CD4-positive, CD25-positive, alpha-beta regulatory T cell (primary cell): ENCODE measurements around the gene RCE1. TPM values are rescaled to one million over a fixed set of nuclear protein-coding genes. Genes with fewer than 3 reads are reported as not detected.

ENCODE experiments used
- ATAC-seq, 2 donors: fragments of 150-1000 bp; cut with Tn5 transposase; one replicate each; pipeline ENCODE4 v1.10.0; 2021; ENCODE audit warnings: low read depth in 2 of 2, moderate number of reproducible peaks in 2 of 2, moderate library complexity in 1 of 2
- DNase-seq, 3 donors: peaks; one replicate each; pipeline versions ENCODE4 v3.0.0 to v3.0.0-alpha.2; 2012 to 2022; ENCODE audit warnings: mixed read lengths in 1 of 3
- H3K27ac ChIP-seq: one replicate; pipeline ENCODE4 v1.7.0; 2013; ENCODE audit warnings: mild to moderate bottlenecking, low read length; ENCODE audit not compliant: insufficient read depth, poor library complexity, severe bottlenecking
- H3K27me3 ChIP-seq: one replicate; pipeline ENCODE4 v1.7.0; 2013; ENCODE audit warnings: low read length; ENCODE audit not compliant: control insufficient read depth, insufficient read depth
- H3K36me3 ChIP-seq: one replicate; pipeline ENCODE4 v1.7.0; 2013; ENCODE audit warnings: mild to moderate bottlenecking, low read length, moderate library complexity; ENCODE audit not compliant: control insufficient read depth, insufficient read depth
- H3K4me1 ChIP-seq: 2 replicates; pipeline ENCODE4 v1.7.0; 2013; ENCODE audit warnings: mild to moderate bottlenecking, low read length; ENCODE audit not compliant: insufficient read depth, control insufficient read depth, poor library complexity, severe bottlenecking
- H3K4me3 ChIP-seq: one replicate; pipeline ENCODE4 v1.7.0; 2013; ENCODE audit warnings: low read depth, mild to moderate bottlenecking, low read length, moderate library complexity
- H3K9me3 ChIP-seq, 2 experiments: 1 replicate in 1 of 2; 2 replicates in 1 of 2; pipeline ENCODE4 v1.7.0; 2013; ENCODE audit warnings: low read length in 2 of 2, mild to moderate bottlenecking in 1 of 2, moderate library complexity in 1 of 2; ENCODE audit not compliant: control insufficient read depth in 2 of 2
- H3K27ac Mint-ChIP-seq, 3 donors: one replicate each; pipeline ENCODE4 v1.8.0; 2020 to 2022; ENCODE audit warnings: mild to moderate bottlenecking in 3 of 3, mixed read lengths in 3 of 3, moderate library complexity in 2 of 3
- H3K27me3 Mint-ChIP-seq: one replicate; pipeline ENCODE4 v1.8.0; 2022; ENCODE audit warnings: mild to moderate bottlenecking, mixed read lengths
- H3K36me3 Mint-ChIP-seq: one replicate; pipeline ENCODE4 v1.8.0; 2020; ENCODE audit warnings: mixed read lengths
- H3K4me1 Mint-ChIP-seq, 4 donors: one replicate each; pipeline ENCODE4 v1.8.0; 2020 to 2022; ENCODE audit warnings: mixed read lengths in 4 of 4, mild to moderate bottlenecking in 1 of 4
- H3K4me3 Mint-ChIP-seq, 4 donors: one replicate each; pipeline ENCODE4 v1.8.0; 2020 to 2022; ENCODE audit warnings: mild to moderate bottlenecking in 4 of 4, mixed read lengths in 4 of 4, moderate library complexity in 3 of 4
- H3K9me3 Mint-ChIP-seq, 7 donors: one replicate each; pipeline ENCODE4 v1.8.0; 2020 to 2022; ENCODE audit warnings: mixed read lengths in 7 of 7, mild to moderate bottlenecking in 3 of 7, moderate library complexity in 2 of 7
- polyA plus RNA-seq, 4 donors: library from polyadenylated mRNA; unstranded; fragments of 300-500 nt; fragmentation: Illumina TruSeq; gene quantifications; one replicate each; pipeline ENCODE4 v1.2.3, GENCODE V29; 2021
- total RNA-seq: library from RNA; stranded (reverse); gene quantifications from one replicate; pipeline ENCODE4 v1.2.3, GENCODE V29; 2022

RCE1 gene
- total and polyA plus RNA-seq, 5 donors from 2014 or later, result 20.6 to 45.6 (median 22.2) TPM

DNA sequence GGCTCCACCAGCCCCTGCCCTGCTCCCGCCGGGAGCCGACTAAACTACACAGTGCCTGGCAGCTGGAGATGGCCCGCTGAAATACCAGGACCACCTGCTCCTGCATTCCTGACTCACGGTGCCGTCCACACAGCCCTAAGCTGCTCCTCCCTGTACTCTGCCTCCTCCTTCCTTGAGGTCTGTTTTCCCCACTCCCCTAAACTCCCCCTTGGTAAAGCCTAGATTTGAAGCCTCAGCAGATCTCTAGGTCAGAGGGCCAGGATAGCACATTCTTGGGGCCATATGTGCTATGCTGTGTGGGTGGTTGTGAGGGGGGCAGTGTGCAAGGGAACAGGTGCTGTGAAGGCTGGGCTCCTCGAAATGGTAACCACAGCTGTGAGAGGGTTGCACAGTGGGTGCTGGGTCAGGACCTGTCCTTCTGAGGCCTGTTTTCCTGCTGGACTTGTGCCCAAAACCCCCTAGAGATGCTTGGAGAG lies 23.3 kb downstream of the RCE1 start:
- no peaks in the 10 kb centered on the region for H3K9me3 ChIP-seq
- no peaks in the 10 kb centered on the region for H3K9me3 Mint-ChIP-seq
- no peaks in the 10 kb centered on the region for H3K36me3 Mint-ChIP-seq
- no peaks in the 10 kb centered on the region for H3K36me3 ChIP-seq
- peaks cover 7% of the 10 kb centered on the region for H3K4me1 ChIP-seq
- H3K4me3 ChIP-seq, result no peak overlapping the region
- H3K27me3 ChIP-seq, result no peaks in the 10 kb centered on the region
- peak overlapping the region in 1 of 3 donors; percentile 20 for H3K27ac Mint-ChIP-seq
- H3K27me3 Mint-ChIP-seq, result no peaks in the 10 kb centered on the region
- ATAC-seq (no peak), DNase-seq (no peak)
- H3K4me1 Mint-ChIP-seq, result peaks cover 0 to 13% (median 6%) of the 10 kb centered on the region in 4 donors
- H3K27ac ChIP-seq, result no peak overlapping the region
- H3K4me3 Mint-ChIP-seq, result no peak overlapping the region

DNA sequence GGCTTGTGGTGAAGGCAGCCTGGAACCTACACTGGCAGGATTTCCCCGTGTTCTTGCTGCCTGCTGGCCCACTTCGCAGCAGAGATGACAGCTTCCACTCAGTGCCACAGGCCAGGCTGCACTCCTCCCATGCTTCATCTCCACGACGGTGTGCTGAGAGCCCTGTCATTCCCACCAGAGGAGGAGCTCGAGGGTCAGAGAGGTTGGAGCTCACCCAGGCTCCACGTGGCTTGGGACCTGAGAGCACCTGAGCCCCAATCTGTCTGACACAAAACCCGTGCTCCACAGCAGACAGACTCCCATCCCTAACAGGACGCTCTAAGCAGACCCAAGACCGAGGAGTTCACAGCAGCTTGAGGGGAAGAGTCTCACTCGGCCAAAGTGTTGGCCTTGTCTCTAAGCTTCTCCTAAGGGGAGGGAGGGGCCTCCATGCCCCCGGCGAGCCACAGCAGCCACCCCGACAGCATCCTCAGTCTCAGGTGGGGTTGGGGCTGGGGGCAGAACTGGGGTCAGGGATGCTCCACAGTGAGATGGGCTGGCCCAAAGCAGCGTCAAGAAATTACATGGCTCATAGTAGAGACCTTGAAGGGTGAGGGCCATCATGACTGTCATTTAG lies 24.3 kb downstream of the RCE1 start:
- DNase-seq (no peak), ATAC-seq (no peak)
- peaks cover 7% of the 10 kb centered on the region for H3K4me1 ChIP-seq
- Mint-ChIP-seq H3K9me3 (no peaks in the 10 kb centered on the region), H3K36me3 (no peaks in the 10 kb centered on the region), H3K4me3 (no peak overlapping the region), H3K4me1 (peaks cover 0 to 13% (median 6%) of the 10 kb centered on the region in 4 donors), H3K27ac (peak overlapping the region in 1 of 3 donors; percentile 82), H3K27me3 (no peaks in the 10 kb centered on the region)
- no peak overlapping the region for H3K4me3 ChIP-seq
- no peaks in the 10 kb centered on the region for H3K36me3 ChIP-seq
- H3K27me3 ChIP-seq, result no peaks in the 10 kb centered on the region
- H3K9me3 ChIP-seq, result no peaks in the 10 kb centered on the region
- H3K27ac ChIP-seq, result no peak overlapping the region

DNA sequence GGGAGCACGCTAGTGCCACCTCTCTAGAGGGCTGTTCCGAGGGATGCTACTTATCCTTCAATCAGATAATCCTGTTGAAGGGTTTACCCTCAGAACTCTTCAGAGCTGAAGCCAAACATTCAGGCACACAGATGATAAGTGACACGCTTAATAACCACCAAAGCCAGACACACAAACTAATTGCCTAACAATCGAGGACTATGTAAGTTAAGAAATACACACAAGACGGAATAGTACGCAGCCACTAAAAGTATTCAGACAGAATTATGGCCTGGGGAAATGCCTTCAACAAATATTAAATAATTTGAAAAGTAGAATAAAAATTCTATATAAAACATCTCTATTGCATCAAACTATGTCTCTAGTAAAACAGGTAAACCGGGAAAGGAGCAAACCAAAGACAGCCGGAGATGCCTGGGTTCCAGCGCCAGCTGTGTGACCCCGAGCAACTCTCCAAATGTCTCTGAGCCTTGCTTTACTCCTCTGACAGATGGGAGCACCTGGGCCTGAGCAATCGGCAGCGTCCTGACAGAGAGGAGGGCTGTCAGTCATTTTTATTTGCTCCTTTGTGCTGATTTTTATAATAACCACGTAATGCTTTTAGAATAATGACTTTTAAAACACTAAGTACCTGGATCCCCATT lies 25.0 kb downstream of the RCE1 start:
- DNase-seq, result no peak
- no peak overlapping the region for H3K27ac Mint-ChIP-seq
- H3K9me3 Mint-ChIP-seq, result no peaks in the 10 kb centered on the region
- Histone ChIP-seq H3K9me3 (no peaks in the 10 kb centered on the region), H3K4me1 (peaks cover 7% of the 10 kb centered on the region), H3K36me3 (no peaks in the 10 kb centered on the region), H3K27me3 (no peaks in the 10 kb centered on the region), H3K27ac (no peak overlapping the region), H3K4me3 (no peak overlapping the region)
- ATAC-seq, result no peak
- peaks cover 0 to 13% (median 6%) of the 10 kb centered on the region in 4 donors for H3K4me1 Mint-ChIP-seq
- no peaks in the 10 kb centered on the region for H3K27me3 Mint-ChIP-seq
- H3K4me3 Mint-ChIP-seq, result peak overlapping the region in 1 of 4 donors; percentile 76
- H3K36me3 Mint-ChIP-seq, result no peaks in the 10 kb centered on the region

DNA sequence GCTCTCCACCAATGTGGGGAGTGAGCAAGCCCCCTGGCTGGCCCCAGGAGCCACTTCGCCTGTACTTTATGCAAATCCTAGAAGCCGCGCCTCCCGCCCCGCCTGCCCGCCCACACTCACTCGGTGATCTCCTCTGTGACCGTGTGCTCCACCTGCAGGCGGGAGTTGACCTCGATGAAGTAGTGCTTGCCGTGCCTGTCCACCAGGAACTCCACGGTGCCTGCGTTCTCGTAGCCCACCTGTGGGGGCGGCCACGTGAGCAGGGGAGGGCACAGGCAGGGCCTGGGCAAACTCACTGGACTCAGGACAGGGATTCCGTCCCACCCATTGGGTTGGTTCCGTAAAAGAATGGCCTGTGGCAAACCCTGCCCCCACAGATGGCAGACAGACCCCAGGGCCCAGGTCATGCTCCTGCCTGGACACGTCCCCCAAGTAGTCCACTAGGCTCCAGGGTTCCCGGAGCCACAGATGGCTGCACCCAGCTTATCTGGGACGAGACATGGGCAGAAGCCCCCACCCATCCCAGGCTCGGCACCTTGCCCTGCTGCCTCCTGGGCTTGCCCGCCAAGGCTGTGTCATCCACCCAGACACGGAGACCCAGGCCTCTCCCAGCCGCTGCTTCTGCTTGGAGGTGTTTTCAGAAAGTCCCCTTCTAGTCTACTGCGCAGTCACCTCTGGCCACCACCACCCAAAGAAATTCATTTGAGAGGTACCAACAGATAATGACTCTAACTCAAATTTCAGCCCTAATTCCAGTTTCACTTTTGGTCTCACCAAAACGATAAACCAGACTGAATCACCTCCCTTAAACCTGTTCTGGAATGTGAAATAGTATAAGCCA lies 25.7 kb downstream of the RCE1 start:
- H3K4me1 ChIP-seq, result peaks cover 7% of the 10 kb centered on the region
- H3K4me3 Mint-ChIP-seq, result peak overlapping the region in 1 of 4 donors; percentile 76
- ATAC-seq, result peak; percentile 90 to 91

DNA sequence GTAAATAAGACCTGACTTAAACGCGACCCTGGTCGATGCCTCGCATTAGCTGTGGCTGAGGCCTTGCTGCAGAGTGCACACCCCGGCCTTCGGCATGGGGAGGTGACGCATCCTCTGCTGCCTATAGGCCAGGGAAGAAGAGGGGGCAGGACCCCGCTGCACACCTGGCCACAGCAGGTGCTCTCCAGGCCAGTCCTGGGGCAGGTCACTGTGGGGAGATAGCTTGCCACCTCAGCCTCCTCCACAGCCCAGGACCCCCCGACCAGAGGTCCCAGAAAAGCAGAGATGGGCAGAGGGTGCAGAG lies 26.3 kb downstream of the RCE1 start:
- H3K4me1 ChIP-seq, result peaks cover 7% of the 10 kb centered on the region
- Mint-ChIP-seq H3K27ac (peak overlapping the region in 1 of 3 donors; percentile 52), H3K4me1 (peaks cover 0 to 13% (median 6%) of the 10 kb centered on the region in 4 donors), H3K9me3 (no peaks in the 10 kb centered on the region), H3K4me3 (no peak overlapping the region), H3K36me3 (no peaks in the 10 kb centered on the region), H3K27me3 (no peaks in the 10 kb centered on the region)
- H3K27ac ChIP-seq, result no peak overlapping the region
- no peak for DNase-seq
- H3K27me3 ChIP-seq, result no peaks in the 10 kb centered on the region
- no peaks in the 10 kb centered on the region for H3K9me3 ChIP-seq
- H3K36me3 ChIP-seq, result no peaks in the 10 kb centered on the region
- no peak for ATAC-seq
- no peak overlapping the region for H3K4me3 ChIP-seq

More for the DNA sequence above, 25.7 kb downstream of the RCE1 start:
- Mint-ChIP-seq H3K4me1 (peaks cover 0 to 13% (median 6%) of the 10 kb centered on the region in 4 donors), H3K36me3 (no peaks in the 10 kb centered on the region), H3K9me3 (no peaks in the 10 kb centered on the region), H3K27ac (peak overlapping the region in 2 of 3 donors; percentile 52 to 65), H3K27me3 (no peaks in the 10 kb centered on the region)
- Histone ChIP-seq H3K27me3 (no peaks in the 10 kb centered on the region), H3K36me3 (no peaks in the 10 kb centered on the region), H3K9me3 (no peaks in the 10 kb centered on the region), H3K4me3 (no peak overlapping the region), H3K27ac (no peak overlapping the region)
- peak; percentile 64 to 90 (median 68) for DNase-seq

DNA sequence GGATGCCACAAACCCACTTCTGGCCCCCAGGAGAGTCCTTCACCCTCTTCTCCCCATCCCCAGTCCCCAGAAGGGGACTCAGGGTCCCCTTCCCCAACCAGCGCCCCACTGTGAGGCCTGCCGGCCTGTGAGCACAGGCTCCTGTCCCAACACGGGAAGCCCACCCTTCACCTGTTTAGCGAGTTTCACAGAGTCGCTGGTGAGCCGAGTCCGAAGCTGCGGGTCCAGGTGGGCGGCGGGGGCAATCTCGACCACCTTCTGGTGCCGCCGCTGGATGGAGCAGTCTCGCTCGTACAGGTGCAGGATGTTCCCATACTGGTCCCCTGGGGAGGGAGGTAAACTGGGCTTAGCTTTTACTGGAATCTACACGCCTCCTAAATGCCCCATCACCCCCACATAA lies 26.9 kb downstream of the RCE1 start:
- H3K27ac Mint-ChIP-seq, result no peak overlapping the region
- no peak overlapping the region for H3K27ac ChIP-seq
- ATAC-seq (no peak), DNase-seq (no peak)
- no peaks in the 10 kb centered on the region for H3K27me3 Mint-ChIP-seq
- H3K9me3 Mint-ChIP-seq, result peaks cover 0 to 1% (median 0%) of the 10 kb centered on the region in 7 donors
- H3K4me3 ChIP-seq, result no peak overlapping the region
- no peaks in the 10 kb centered on the region for H3K27me3 ChIP-seq
- H3K9me3 ChIP-seq, result no peaks in the 10 kb centered on the region
- H3K4me1 Mint-ChIP-seq, result peaks cover 0 to 13% (median 6%) of the 10 kb centered on the region in 4 donors
- H3K4me3 Mint-ChIP-seq, result no peak overlapping the region
- H3K36me3 ChIP-seq, result no peaks in the 10 kb centered on the region
- peaks cover 7% of the 10 kb centered on the region for H3K4me1 ChIP-seq
- no peaks in the 10 kb centered on the region for H3K36me3 Mint-ChIP-seq

DNA sequence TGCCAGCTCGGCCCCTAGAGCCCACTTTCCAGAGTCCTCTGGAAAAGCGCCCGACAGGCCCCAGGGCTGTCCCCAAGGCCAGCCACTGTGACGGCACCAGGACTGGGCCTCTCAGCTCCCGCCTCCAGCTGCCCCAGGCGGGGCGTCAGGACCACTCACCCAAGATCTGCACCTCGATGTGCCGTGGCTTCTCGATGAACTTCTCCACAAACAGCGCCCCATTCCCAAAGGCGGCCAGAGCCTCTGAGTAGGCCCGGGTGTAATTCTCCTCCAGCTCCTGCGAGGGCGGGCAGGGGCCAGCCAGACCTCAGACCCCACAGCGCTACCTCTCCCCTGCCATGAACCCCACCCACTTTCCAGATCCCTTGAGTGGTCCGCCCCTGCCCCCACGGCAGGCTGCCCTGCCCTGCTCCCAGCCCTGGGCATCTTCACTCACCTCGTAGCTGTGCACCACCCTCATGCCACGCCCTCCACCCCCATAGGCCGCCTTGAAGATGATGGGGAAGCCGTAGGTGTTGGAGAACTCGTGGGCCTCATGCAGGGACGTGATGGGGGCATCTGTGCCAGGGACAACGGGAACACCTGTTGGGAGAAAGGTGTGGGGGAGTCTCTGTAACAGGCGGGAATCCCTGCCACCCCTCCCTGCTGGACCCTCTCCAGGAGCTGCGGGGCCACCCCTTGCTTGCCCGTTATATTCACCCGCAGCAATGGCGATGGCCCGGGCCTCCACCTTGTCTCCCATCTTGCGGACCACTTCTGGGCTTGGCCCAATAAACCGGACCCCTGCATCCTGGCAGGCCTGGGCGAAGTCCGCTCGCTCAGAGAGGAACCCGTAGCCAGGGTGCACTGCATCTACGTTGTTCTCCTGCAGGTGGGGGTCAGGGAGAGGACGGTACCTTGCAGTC lies 27.6 kb downstream of the RCE1 start:
- H3K4me1 ChIP-seq, result peaks cover 7% of the 10 kb centered on the region
- Mint-ChIP-seq H3K36me3 (no peaks in the 10 kb centered on the region), H3K4me1 (peaks cover 0 to 13% (median 6%) of the 10 kb centered on the region in 4 donors), H3K4me3 (no peak overlapping the region), H3K9me3 (peaks cover 0 to 1% (median 0%) of the 10 kb centered on the region in 7 donors), H3K27ac (no peak overlapping the region), H3K27me3 (no peaks in the 10 kb centered on the region)
- no peak overlapping the region for H3K4me3 ChIP-seq
- H3K27ac ChIP-seq, result no peak overlapping the region
- ATAC-seq, result no peak
- DNase-seq, result no peak
- H3K36me3 ChIP-seq, result no peaks in the 10 kb centered on the region
- H3K9me3 ChIP-seq, result no peaks in the 10 kb centered on the region
- H3K27me3 ChIP-seq, result no peaks in the 10 kb centered on the region
